Measurements from ENCODE around the gene KLK8.

GRCh38 chr19:51043497-51043896 is 42.1 kb upstream of the KLK8 start:
- no peak for TF ChIP-seq CTCF (IDR thresholded peaks at IDR 0.05; ENCODE audit: low read length)
- TF ChIP-seq EZH2 (IDR thresholded peaks at IDR 0.05; ENCODE audit: borderline replicate concordance, low read length), result no peak

Data from OCI-LY1 (cell line).